Suprapubic skin (tissue), 4 donors: Measurements from ENCODE around the gene MAST4. TPM values are rescaled to one million over a fixed set of nuclear protein-coding genes. Genes with fewer than 3 reads are reported as not detected.

ENCODE experiments used
- DNase-seq, 2 donors: peaks; one replicate each; pipeline ENCODE4 v3.0.0-alpha.2; 2019; ENCODE audit warnings: low spot score in 2 of 2
- H3K27ac ChIP-seq: fragments of 200-600 bp; sonication (generic); one replicate; pipeline ENCODE4 v1.5.1; 2019
- H3K27me3 ChIP-seq: fragments of 200-600 bp; sonication (generic); one replicate; pipeline ENCODE4 v1.5.1; 2019
- H3K36me3 ChIP-seq: fragments of 200-600 bp; sonication (generic); one replicate; pipeline ENCODE4 v1.5.1; 2019
- H3K4me1 ChIP-seq: fragments of 200-600 bp; sonication (generic); one replicate; pipeline ENCODE4 v1.5.1; 2019
- H3K4me3 ChIP-seq: fragments of 200-600 bp; sonication (generic); one replicate; pipeline ENCODE4 v1.5.1; 2019; ENCODE audit warnings: mild to moderate bottlenecking
- H3K9me3 ChIP-seq: fragments of 200-600 bp; sonication (generic); one replicate; pipeline ENCODE4 v1.5.1; 2019
- EP300 ChIP-seq: sonication (generic); formaldehyde crosslinking; IDR thresholded peaks from one replicate; pipeline ENCODE4 v1.6.1; 2017; ENCODE audit warnings: antibody characterized with exemption
- POLR2A ChIP-seq, 2 donors: fragments of 450-650 bp; IDR thresholded peaks; one replicate each; pipeline ENCODE4 v1.6.1; 2017; ENCODE audit warnings: antibody characterized with exemption in 2 of 2, mild to moderate bottlenecking in 2 of 2, moderate library complexity in 2 of 2
- POLR2AphosphoS5 ChIP-seq, 3 donors: sonication (generic); formaldehyde crosslinking; IDR thresholded peaks; one replicate each; pipeline ENCODE4 v1.6.1; 2017; ENCODE audit warnings: antibody characterized with exemption in 3 of 3
- WGBS: methylation state at CpG from one replicate; pipeline ENCODE4 v1.1.5; 2018; 5-methylcytosine and 5-hydroxymethylcytosine counted together
- total RNA-seq, 4 donors: library from RNA; depleted of rRNA; stranded (reverse); fragments of >200 nt; gene quantifications; one replicate each; pipeline ENCODE4 v1.1.0, GENCODE V29; 2016
- TF ChIP-seq, protein P1 (sequence below), 2 donors: fragments of 200-600 bp in 1 of 2; fragments of 450-650 bp in 1 of 2; sonication (generic) in 1 of 2; IDR thresholded peaks; one replicate each; pipeline ENCODE4 v1.5.1; 2016 to 2019; ENCODE audit warnings: antibody characterized with exemption in 2 of 2, mild to moderate bottlenecking in 1 of 2, moderate library complexity in 1 of 2

Gene MAST4
- total RNA-seq, 4 donors from 2014 or later = 79.2 to 144 (median 98.1) TPM

DNA sequence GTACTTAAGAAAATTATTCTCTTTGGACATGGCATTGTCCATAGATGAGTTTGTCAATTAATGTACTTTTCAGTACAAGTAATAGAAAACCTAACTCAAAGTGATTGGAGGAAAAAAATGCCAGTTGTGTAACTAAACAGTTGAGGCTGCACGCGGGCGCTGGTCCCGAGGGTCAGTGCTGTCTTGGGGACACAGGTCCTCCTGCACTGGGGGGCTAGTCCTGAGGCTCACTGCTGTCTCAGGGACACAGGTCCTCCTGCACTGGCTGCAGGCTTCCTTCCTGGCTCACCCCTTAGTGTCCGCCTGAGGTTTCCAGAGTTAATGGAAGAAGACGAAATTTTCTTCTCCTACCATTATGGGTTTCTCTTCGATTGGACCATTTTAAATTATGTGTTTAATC lies 319.3 kb downstream of the MAST4 start:
- TF ChIP-seq, protein P1, sequence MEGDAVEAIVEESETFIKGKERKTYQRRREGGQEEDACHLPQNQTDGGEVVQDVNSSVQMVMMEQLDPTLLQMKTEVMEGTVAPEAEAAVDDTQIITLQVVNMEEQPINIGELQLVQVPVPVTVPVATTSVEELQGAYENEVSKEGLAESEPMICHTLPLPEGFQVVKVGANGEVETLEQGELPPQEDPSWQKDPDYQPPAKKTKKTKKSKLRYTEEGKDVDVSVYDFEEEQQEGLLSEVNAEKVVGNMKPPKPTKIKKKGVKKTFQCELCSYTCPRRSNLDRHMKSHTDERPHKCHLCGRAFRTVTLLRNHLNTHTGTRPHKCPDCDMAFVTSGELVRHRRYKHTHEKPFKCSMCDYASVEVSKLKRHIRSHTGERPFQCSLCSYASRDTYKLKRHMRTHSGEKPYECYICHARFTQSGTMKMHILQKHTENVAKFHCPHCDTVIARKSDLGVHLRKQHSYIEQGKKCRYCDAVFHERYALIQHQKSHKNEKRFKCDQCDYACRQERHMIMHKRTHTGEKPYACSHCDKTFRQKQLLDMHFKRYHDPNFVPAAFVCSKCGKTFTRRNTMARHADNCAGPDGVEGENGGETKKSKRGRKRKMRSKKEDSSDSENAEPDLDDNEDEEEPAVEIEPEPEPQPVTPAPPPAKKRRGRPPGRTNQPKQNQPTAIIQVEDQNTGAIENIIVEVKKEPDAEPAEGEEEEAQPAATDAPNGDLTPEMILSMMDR (IDR thresholded peaks at IDR 0.05) = no peak
- TF ChIP-seq POLR2AphosphoS5 (IDR thresholded peaks at IDR 0.05) (no peak), EP300 (no peak), POLR2A (IDR thresholded peaks at IDR 0.05) (no peak)

DNA sequence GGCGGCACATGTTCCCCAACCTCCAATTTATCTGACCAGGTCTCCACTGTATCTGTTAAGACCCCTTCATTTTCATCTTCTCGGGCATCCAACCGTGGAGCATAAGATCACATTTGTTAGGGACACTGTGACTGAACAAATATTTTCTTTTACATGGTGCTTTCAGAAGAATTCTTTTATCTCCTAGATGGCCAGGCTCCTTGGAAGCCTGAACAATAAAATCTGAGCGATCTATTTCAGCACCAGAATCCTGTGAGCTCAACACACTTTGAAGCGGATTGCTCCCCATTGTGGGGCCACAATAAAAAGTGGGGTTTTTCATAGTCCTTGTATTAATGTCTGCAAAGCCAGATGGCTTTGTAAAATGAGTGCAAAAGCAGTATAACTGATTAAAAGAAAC lies 326.7 kb downstream of the MAST4 start:
- no peak overlapping the region for H3K27ac ChIP-seq
- H3K36me3 ChIP-seq = no peaks in the 10 kb centered on the region
- TF ChIP-seq, protein P1 (IDR thresholded peaks at IDR 0.05) = no peak
- TF ChIP-seq POLR2A (IDR thresholded peaks at IDR 0.05) (no peak), EP300 (no peak), POLR2AphosphoS5 (IDR thresholded peaks at IDR 0.05) (no peak)
- no peak for DNase-seq
- H3K4me1 ChIP-seq = no peaks in the 10 kb centered on the region
- H3K9me3 ChIP-seq = no peaks in the 10 kb centered on the region
- H3K4me3 ChIP-seq = no peak overlapping the region
- no peaks in the 10 kb centered on the region for H3K27me3 ChIP-seq
- WGBS = 89% methylated on average over 5 of the region's 5 CpGs

More for the DNA sequence above, 319.3 kb downstream of the MAST4 start:
- Histone ChIP-seq H3K4me3 (no peak overlapping the region), H3K27ac (no peak overlapping the region), H3K4me1 (no peaks in the 10 kb centered on the region), H3K9me3 (no peaks in the 10 kb centered on the region), H3K27me3 (no peaks in the 10 kb centered on the region), H3K36me3 (no peaks in the 10 kb centered on the region)
- DNase-seq = no peak
- WGBS = 91% methylated on average over 7 of the region's 7 CpGs

DNA sequence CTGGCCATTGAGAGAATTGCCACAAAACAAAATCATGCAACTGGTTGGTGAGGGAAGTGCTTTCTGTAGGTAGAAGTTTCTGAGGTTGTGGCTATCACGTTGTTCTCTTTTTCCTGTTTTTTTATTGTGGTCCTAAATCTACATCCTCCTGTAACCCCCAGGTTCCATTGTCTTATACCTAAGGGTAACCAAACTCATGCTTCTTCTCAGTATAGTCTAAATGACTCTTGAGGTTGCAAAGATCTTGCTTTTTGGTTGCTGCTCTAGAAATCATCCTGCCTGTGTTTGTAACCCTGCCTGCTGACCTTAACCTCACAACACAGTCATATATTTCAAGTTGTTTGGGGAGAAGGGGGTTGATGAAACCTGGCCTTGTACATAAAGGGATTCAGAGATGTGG lies 327.3 kb downstream of the MAST4 start:
- Histone ChIP-seq H3K36me3 (no peaks in the 10 kb centered on the region), H3K27me3 (no peaks in the 10 kb centered on the region), H3K9me3 (no peaks in the 10 kb centered on the region), H3K4me3 (no peak overlapping the region), H3K4me1 (no peaks in the 10 kb centered on the region), H3K27ac (no peak overlapping the region)
- DNase-seq = no peak
- TF ChIP-seq, protein P1 (IDR thresholded peaks at IDR 0.05) = no peak
- no peak for TF ChIP-seq EP300
- no peak for TF ChIP-seq POLR2A (IDR thresholded peaks at IDR 0.05)
- TF ChIP-seq POLR2AphosphoS5 (IDR thresholded peaks at IDR 0.05) = no peak
- WGBS = 74% methylated on average over 1 of the region's 1 CpG

DNA sequence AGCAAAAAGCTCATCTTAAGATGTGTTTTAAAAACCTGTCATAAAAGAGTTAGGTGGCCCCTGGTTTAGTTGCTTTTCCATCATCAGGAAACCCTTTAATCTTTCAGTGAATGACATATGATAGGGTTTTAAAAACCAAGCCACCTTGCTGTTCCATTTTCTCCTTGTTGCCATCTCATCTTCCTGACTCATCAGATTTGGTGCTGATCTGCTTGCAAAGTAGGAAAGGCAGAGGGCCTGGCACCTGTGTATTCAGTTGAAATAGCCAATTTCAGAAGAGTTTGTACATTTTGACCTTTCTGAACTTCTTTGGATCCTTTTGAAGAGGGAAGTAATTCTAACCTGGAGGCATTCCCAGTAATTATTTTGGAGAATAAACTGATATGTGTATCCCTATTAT lies 327.7 kb downstream of the MAST4 start:
- no peaks in the 10 kb centered on the region for H3K36me3 ChIP-seq
- TF ChIP-seq POLR2AphosphoS5 (IDR thresholded peaks at IDR 0.05) = no peak
- no peak for TF ChIP-seq POLR2A (IDR thresholded peaks at IDR 0.05)
- TF ChIP-seq, protein P1 (IDR thresholded peaks at IDR 0.05) = no peak
- no peak for TF ChIP-seq EP300
- no peak overlapping the region for H3K27ac ChIP-seq
- H3K9me3 ChIP-seq = no peaks in the 10 kb centered on the region
- no peak overlapping the region for H3K4me3 ChIP-seq
- no peaks in the 10 kb centered on the region for H3K4me1 ChIP-seq
- DNase-seq = no peak
- H3K27me3 ChIP-seq = no peaks in the 10 kb centered on the region

DNA sequence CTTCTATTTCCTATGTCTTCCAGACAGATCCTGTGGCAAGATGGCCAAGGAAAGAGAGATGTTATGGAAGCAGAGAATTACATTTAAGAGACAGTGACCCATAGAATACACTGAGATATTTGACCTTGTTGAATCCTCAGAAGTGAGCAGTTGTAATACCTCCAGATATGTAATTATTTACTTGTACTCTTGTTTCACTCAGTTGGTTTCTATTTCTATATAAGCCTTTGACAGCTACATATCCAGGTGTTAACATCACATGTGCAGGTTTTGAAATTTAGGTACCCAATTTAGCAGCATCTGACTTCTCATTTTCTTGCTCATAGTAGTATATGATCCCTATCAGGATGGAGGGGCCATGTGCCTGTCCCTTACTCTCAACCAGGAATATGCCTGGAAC lies 330.9 kb downstream of the MAST4 start:
- Histone ChIP-seq H3K27me3 (no peaks in the 10 kb centered on the region), H3K9me3 (no peaks in the 10 kb centered on the region), H3K4me1 (no peaks in the 10 kb centered on the region), H3K27ac (no peak overlapping the region), H3K36me3 (no peaks in the 10 kb centered on the region), H3K4me3 (no peak overlapping the region)
- DNase-seq = no peak
- no peak for TF ChIP-seq POLR2AphosphoS5 (IDR thresholded peaks at IDR 0.05)
- TF ChIP-seq POLR2A (IDR thresholded peaks at IDR 0.05) = no peak
- TF ChIP-seq, protein P1 (IDR thresholded peaks at IDR 0.05) = no peak
- no peak for TF ChIP-seq EP300
